Stimulated activated CD4-positive, alpha-beta T cell treated with anti-CD3 and anti-CD28 coated beads, Interleukin-2, amount 100 ng/mL, for 24 hours (primary cell): Measurements from ENCODE around the gene HLF.
"Not testable (repeated sequence)": the region's sequence is repeated elsewhere in the genome, so short reads cannot be mapped to it uniquely, and the experiment has no call there.

Experiments
- DNase-seq, 2 donors: peaks; one replicate each; pipeline ENCODE4 v3.0.0-alpha.2; 2020

HLF gene

DNA sequence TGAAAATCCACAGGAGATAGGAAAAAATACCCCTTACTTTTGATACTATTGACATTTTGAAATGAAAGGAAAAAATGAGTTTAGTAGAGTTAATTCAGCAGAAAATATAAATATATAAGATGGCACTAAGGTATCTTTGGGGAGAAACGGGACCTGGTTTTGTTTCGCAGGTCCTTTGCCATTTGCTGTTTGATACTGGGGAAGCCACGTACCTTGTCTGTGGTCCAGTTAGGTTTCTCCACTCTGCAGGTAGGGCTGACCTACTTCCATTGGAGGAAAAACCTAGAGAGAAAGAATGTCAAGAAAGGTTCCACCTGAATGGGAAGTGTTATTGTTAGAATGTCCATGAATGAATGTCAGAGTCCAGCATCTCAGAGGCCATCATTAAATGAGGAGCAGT lies 48.1 kb downstream of the HLF start:
- no peak for DNase-seq

DNA sequence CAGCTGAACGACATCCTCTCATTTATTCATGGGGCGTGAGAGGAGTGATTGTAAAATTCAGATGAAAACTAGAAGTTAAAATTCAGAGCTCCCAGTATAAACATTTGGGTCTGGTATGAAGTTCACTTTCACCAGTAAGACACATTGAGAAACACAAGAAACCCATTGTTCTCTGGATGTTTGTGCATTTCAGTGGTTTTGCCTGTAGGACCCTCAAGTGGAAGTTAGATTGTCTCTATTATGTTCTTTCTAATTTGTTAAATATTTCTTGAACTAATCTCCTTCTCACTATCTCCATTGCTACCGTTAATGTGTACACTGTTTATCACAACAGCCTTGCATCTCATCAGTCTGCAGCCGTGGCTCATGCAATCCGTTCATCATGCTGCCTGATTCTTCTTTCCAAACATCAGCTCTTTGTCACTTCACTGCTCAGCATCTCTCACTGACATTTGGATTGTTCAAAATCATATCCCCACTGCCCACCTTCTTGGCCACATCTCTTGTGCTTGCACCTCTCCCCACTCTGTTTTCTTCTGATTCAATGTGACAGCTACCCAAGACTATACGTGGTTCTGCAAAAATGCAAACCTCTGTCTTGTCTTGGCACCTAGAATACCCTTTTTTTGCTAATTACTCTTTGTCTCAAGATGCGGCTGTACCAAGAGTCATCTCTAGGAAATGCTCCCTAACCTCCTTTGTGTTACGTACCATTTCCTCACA lies 49.5 kb downstream of the HLF start:
- DNase-seq = no peak

DNA sequence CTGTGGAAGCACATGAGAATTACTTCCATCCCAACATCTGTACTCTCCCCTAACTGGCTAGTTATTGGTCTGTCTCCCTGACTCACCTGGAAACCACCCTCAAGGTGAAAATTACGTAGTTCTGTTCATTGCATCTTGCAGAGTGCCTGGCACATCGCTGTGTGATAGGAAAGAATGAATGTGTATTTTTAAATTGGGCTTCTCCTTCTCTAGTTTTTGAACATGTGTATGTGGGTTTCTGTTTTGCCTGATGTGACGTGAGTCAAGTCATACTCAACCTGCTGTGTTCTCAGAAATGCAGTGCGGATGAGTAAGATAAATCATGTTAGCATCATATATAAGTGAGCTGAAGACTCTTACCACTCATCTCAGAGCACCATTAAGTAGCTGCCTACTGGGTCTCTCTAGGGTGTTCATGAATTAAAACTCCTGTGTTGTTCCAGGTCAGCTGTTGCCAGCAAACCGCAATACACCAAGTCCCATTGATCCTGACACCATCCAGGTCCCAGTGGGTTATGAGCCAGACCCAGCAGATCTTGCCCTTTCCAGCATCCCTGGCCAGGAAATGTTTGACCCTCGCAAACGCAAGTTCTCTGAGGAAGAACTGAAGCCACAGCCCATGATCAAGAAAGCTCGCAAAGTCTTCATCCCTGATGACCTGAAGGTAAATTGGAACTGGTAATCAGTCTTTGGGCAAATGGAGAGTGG lies 50.2 kb downstream of the HLF start:
- no peak for DNase-seq

DNA sequence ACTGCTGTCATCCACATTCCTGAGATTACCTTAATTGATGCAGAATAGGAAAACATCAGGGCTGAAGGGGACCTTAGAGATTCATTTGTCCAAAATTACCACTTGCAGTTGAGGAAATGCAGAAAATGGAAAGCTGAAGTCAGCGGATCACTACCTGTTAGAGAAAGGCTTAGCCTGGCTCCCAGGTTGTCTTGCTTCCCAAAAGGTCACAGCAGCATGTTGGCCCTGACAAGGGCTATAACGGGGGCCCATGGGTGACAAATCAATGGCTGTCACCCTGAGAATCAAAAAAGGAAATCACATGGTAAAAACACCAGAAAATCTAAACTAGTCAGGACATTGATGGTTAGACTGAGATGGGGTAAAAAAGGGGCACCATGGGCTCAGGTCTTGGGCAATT lies 51.7 kb downstream of the HLF start:
- no peak for DNase-seq

DNA sequence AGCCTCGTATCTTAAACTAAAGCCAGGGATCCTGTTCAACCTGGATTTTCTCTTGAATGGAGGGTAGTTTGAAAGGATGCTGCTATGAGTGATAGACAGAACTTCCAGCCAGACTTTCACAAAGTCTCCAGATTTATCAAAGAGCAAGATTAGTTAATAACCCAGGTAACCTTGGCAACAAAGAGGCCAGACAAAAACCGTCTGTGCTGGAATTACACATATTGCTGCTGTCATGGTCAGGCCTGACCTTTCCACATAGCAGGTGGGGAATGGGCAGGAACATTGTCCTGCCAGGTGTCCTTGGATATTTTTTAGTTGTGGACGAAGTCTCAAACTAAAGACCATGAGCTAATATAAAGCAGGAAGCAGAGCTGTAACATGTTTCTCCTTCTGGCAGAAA lies 52.5 kb downstream of the HLF start:
- DNase-seq = no peak

DNA sequence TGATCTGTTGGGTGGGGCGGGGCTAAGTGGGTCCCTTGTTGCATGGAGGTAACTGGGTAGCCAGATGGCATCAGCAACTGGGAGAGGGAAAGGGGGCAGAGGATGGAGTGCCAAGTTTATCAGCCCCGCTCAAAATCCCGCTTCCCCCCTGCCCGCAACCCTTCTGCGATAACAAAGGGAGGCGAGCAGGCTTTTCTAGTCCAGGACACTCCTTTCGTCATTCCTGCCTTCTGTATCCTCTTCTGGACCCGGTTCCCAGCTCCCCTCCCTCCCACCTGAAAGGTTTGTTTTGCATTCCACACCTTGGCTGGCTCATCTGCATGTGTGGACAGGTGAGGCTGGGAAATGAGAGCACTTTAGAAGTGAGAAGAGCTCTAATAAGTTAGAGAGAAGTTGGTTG lies 53.3 kb downstream of the HLF start:
- no peak for DNase-seq

DNA sequence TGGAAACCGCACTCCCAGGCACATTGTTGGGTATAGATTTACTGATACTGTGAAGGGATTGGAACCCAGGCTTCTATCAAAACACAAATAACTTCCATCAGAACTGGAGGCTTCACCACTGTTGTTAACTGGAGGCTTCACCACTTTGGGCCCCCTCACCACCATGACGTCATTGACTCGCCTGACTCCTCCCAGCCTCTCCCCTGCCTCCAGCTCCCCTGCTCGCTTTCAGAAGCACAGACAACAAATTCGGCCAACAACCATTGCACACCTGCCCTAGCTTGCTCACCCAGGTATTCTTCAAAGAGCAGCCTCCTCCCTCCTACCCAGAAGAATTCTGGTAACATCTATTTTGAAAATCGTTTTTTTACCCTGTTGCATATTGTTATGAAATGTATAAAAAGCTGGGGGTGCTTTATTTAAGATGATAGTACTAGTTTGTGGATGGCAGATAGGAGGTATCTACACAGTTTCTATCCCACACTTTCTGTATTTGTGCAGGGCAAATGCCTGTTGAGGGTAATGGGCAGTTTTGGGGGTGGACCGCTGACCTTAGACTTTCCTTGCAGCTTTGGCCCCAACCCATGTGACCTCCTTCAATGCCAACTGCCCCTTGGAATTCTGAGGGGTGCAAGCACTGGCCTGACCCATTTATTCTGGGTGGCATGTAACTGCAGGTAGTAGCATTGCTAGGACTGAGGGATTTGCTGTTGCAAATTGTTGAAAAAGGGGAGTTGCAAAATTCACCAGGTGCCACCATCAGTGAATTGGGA lies 54.1 kb downstream of the HLF start:
- DNase-seq = no peak

DNA sequence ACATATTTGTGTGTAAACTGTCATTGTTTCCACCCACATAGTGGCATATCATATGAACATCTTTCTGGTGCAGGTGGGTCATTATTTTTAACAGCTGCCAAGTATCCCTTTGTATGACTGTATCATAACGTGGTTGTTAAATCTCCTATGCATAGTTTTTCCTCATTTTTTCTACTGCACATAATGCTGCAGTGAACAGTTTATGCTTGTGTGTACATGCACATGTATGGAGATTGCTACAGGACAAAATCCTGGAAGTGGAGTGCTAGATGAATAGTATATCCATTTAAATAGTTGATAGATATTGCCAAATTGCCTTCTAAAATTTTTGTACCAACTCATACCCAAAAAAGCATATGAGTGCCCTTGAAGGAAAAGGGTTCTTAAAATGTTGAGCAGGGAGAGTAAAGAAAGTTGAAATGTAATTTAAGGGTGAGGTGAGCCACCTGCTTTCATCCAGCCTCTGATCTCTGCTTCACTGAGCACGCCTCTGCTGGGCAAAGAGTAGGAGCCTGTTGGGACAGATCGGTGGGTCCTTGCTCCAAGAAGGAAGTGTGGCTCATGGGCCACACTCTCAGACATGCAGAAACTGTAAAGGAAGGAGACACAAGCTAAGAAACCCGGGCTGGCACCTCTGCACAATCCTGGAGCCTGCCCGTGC lies 55.3 kb downstream of the HLF start:
- DNase-seq = no peak

DNA sequence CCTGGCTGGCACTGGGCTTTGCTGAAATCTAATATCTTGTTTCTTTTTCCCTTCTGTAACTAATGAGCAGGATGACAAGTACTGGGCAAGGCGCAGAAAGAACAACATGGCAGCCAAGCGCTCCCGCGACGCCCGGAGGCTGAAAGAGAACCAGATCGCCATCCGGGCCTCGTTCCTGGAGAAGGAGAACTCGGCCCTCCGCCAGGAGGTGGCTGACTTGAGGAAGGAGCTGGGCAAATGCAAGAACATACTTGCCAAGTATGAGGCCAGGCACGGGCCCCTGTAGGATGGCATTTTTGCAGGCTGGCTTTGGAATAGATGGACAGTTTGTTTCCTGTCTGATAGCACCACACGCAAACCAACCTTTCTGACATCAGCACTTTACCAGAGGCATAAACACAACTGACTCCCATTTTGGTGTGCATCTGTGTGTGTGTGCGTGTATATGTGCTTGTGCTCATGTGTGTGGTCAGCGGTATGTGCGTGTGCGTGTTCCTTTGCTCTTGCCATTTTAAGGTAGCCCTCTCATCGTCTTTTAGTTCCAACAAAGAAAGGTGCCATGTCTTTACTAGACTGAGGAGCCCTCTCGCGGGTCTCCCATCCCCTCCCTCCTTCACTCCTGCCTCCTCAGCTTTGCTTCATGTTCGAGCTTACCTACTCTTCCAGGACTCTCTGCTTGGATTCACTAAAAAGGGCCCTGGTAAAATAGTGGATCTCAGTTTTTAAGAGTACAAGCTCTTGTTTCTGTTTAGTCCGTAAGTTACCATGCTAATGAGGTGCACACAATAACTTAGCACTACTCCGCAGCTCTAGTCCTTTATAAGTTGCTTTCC lies 56.0 kb downstream of the HLF start:
- no peak for DNase-seq

DNA sequence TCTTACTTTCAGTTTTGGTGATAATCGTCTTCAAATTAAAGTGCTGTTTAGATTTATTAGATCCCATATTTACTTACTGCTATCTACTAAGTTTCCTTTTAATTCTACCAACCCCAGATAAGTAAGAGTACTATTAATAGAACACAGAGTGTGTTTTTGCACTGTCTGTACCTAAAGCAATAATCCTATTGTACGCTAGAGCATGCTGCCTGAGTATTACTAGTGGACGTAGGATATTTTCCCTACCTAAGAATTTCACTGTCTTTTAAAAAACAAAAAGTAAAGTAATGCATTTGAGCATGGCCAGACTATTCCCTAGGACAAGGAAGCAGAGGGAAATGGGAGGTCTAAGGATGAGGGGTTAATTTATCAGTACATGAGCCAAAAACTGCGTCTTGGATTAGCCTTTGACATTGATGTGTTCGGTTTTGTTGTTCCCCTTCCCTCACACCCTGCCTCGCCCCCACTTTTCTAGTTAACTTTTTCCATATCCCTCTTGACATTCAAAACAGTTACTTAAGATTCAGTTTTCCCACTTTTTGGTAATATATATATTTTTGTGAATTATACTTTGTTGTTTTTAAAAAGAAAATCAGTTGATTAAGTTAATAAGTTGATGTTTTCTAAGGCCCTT lies 56.8 kb downstream of the HLF start:
- DNase-seq = no peak

DNA sequence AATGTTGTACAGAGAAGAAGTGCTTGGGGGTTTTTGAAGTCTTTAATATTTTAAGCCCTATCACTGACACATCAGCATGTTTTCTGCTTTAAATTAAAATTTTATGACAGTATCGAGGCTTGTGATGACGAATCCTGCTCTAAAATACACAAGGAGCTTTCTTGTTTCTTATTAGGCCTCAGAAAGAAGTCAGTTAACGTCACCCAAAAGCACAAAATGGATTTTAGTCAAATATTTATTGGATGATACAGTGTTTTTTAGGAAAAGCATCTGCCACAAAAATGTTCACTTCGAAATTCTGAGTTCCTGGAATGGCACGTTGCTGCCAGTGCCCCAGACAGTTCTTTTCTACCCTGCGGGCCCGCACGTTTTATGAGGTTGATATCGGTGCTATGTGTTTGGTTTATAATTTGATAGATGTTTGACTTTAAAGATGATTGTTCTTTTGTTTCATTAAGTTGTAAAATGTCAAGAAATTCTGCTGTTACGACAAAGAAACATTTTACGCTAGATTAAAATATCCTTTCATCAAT lies 57.8 kb downstream of the HLF start:
- no peak for DNase-seq

DNA sequence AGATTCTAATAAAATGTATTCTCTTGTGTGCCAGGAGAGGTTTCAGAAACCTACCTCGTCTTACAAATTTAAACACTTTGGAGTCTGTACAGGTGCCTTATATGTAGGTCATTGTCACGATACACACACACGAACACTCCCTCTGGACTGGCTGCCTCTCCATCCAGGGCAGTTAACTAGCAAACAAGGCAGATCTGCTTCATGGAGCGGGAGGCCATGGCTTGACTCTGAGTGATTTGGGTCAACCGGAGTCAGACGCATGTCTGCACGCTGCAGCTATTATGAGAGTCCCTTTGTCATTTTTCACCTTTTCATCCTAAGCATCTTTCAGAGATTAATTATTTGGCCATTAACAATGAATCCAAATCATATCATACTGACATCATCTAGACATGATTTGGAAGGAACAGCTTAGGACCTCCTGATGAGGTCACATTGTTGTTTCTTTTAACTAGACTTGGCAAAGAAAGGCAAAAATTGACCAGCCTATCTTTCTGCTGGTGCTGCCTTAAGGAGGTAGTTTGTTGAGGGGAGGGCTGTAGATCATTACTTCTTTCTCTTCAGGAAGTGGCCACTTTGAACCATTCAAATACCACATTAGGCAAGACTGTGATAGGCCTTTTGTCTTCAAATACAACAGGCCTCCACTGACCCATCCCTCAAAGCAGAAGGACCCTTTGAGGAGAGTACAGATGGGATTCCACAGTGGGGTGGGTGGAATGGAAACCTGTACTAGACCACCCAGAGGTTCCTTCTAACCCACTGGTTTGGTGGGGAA lies 58.9 kb downstream of the HLF start:
- DNase-seq = no peak

DNA sequence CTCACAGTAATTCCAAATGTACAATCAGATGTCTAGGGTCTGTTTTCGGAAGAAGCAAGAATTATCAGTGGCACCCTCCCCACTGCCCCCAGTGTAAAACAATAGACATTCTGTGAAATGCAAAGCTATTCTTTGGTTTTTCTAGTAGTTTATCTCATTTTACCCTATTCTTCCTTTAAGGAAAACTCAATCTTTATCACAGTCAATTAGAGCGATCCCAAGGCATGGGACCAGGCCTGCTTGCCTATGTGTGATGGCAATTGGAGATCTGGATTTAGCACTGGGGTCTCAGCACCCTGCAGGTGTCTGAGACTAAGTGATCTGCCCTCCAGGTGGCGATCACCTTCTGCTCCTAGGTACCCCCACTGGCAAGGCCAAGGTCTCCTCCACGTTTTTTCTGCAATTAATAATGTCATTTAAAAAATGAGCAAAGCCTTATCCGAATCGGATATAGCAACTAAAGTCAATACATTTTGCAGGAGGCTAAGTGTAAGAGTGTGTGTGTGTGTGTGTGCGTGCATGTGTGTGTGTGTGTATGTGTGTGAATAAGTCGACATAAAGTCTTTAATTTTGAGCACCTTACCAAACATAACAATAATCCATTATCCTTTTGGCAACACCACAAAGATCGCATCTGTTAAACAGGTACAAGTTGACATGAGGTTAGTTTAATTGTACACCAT lies 59.7 kb downstream of the HLF start:
- DNase-seq = no peak

DNA sequence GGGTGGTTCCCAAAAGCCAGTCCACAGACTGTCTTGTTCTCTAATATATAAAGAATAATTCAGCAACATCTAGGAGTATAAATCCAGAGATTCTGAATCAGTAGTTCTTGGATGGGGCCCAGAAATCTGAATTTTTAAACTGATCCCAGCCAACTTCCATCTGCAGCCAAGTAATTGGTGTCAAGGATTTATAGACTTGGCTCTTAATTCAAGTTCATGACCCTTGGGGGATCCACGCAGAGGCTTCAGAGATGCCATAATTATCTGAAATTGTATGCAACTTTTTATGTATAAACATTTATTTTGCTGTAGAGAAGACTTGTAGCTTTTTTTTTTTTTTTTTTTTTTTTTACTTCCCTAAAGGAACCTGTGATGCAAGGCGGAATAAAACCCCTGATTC lies 60.6 kb downstream of the HLF start:
- DNase-seq = no peak

DNA sequence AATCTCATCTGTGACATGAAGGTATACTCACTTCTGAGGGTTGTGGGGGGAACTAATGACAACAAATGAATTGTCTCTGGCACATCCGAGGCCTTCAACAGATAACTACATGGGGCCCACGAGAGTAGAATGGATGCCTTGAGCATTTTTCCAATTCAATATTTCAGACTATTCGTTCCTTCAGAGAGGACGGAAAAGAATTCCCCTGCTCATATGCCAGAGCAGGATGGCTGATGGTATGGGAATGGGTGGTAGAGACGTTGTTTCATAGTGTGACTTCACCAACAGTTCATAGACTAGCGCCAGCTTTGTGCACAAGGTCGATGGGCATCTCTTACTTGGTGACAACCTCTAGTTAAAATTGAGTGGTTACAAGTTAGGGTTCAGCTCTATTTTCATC lies 61.3 kb downstream of the HLF start:
- DNase-seq = no peak

DNA sequence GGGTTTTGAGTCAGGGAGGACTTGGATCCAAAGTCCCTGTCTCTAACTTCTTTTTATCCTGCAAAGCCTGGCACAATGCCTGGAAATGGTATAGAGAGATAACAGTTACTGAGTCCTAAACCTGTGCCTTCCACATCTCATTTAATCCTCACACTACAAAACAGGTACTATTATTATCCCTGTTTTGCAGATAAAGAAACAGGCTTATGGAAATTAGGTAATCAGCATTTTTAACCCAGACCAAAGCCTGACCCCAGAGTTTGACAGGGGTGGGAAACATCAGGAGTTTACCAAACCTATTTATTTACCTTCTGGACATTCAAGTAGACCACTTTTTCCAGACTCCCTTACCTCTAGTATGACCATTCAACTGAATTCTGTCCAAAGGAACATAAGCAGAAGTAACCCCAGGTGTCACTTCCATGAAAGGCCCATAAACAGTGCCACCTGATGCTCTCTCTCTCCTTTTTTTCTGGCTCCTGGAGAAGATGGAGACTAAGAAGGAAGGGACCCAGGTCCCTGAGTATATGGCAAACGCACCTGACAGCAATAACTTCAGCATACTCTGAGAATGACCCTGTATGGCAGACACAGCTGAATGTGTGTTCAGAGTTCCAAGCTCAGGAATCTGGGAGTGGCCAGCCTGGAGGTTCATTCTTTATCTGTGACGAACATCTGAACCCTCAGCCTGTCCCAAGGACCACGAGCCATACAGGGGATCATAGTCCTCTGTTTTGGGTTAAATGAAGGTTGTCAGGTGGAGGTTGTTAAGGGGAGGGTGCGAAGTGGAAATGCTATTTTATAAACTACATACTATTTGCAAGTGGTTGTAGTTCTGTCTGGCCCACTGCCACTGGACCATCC lies 62.7 kb downstream of the HLF start:
- DNase-seq = no peak

DNA sequence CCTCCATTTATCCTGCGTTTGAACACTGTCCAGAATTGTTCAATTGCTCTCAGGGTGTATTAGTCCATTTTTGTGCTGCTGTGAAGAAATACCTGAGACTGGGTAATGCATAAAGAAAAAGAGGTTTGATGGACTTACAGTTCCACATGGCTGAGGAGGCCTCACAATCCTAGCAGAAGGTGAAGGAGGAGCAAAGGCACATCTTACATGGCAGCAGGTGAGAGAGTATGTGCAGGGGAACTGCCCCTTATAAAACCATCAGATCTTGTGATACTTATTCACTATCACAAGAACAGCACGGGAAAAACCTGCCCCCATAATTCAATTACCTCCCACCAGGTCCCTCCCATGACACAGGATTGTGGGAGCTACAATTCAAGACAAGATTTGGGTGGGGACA lies 63.8 kb downstream of the HLF start:
- DNase-seq = not testable (repeated sequence)

DNA sequence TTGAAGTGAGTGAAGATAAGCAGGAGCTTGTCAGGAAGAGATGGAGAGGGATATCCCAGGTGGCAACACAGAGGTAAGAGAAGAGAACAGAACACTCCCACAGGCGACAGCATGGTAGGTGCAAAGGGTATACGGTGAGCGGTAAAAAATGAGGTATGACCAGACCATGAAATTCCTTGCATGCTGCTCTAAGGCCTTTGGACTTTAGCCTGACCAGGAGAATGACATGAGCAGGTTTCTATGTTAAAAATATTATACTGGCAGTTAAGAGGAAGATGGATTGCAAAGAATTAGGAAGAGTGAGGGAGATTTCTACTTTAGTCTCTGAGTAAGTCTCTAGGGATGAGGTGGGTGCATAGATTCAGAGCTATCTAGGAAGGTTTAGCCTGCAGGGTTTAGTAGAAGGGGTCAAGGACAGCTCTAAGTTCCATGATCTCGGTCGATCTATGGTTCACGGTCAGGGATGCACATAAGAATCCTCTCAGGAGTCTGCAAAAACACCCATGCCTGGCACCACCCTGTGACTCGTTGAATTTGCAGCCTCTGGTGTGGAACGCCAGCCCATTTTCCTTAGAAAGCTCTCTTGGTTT lies 65.7 kb downstream of the HLF start:
- DNase-seq = no peak
